Keratinocyte (primary cell): Measurements from ENCODE around the gene MAB21L3.

ENCODE experiments used
- CTCF ChIP-seq, 3 experiments: IDR thresholded peaks in 1 of 3; conservative IDR thresholded peaks in 1 of 3; optimal IDR thresholded peaks in 1 of 3; 2 replicates in 2 of 3; 3 replicates in 1 of 3; pipeline versions ENCODE3 to v1.5.1; 2011; ENCODE audit warnings: low read length in 3 of 3, mild to moderate bottlenecking in 3 of 3, moderate library complexity in 2 of 3, control low read depth in 1 of 3, inconsistent platforms in 1 of 3; ENCODE audit not compliant: insufficient read depth in 2 of 3; ENCODE audit errors: extremely low read depth in 1 of 3
- EZH2 ChIP-seq: IDR thresholded peaks from one replicate; pipeline ENCODE4 v1.6.1; 2012; ENCODE audit warnings: inconsistent platforms, mild to moderate bottlenecking, low read length, moderate library complexity

GRCh38 chr1:116131866-116132605 lies 20.8 kb downstream of the MAB21L3 start:
- TF ChIP-seq CTCF (optimal IDR thresholded peaks at IDR 0.05 in 1 of 3, IDR thresholded peaks at IDR 0.05 in 1 of 3, conservative IDR thresholded peaks at IDR 0.05 in 1 of 3; ENCODE audit: extremely low read depth in 1 of 3, insufficient read depth in 2 of 3, low read length in 3 of 3) (peak in 1 of 3 experiments; percentile 45), EZH2 (no peak)
